ENCODE data around the gene SLC17A9.

- no peak for TF ChIP-seq CTCF (IDR thresholded peaks at IDR 0.05)
- TF ChIP-seq POLR2A (IDR thresholded peaks at IDR 0.05) = no peak
These were observed 64.1 kb downstream of the SLC17A9 start for GRCh38 chr20:63016514-63017075.

All from Peyer's patch (tissue), 4 donors.